H1 (cell line): ENCODE data around the gene ADGRG2. TPM values are rescaled to one million over a fixed set of nuclear protein-coding genes. Genes with fewer than 3 reads are reported as not detected.

Source experiments
- SRF ChIP-seq: IDR thresholded peaks from 2 replicates; pipeline ENCODE4 v1.6.1; 2011; ENCODE audit warnings: mild to moderate bottlenecking, low read depth, low read length, moderate library complexity
- polyA plus RNA-seq, 7 experiments: library from polyadenylated mRNA; depleted of rRNA in 3 of 7; stranded (reverse) in 5 of 7; unstranded in 2 of 7; fragments of >200 nt in 5 of 7; fragments of 200-250 nt in 2 of 7; gene quantifications; 1 replicate in 5 of 7; 2 replicates in 1 of 7; 4 replicates in 1 of 7; pipeline versions ENCODE4 v1.2.1 to v1.2.3, GENCODE V29; 2011 to 2013; ENCODE audit warnings: missing spikeins in 2 of 7, mixed read lengths in 2 of 7
- total RNA-seq: library from RNA; stranded (reverse); fragmentation: NEBNext Ultra II Directional; extraction: Animal tissue kit (Norgen Biotek cat#: 25700); gene quantifications from 2 replicates; pipeline ENCODE4 v1.2.1, GENCODE V29; 2021
- TF ChIP-seq, protein P1 (sequence below), 3 experiments: IDR thresholded peaks; 1 replicate in 2 of 3; 2 replicates in 1 of 3; pipeline versions ENCODE4 v1.5.1 to v1.6.1; 2011; ENCODE audit warnings: low read length in 3 of 3, mild to moderate bottlenecking in 3 of 3, inconsistent platforms in 2 of 3, low read depth in 1 of 3, moderate library complexity in 1 of 3; ENCODE audit not compliant: insufficient read depth in 1 of 3; ENCODE audit errors: control extremely low read depth in 1 of 3

The ADGRG2 gene
- total and polyA plus RNA-seq, 2 of the 8 experiments (the other 6 are each of a cell fraction or from before 2014, with no cell fraction given): 8.9 to 13.3 TPM

- TF ChIP-seq, protein P1, sequence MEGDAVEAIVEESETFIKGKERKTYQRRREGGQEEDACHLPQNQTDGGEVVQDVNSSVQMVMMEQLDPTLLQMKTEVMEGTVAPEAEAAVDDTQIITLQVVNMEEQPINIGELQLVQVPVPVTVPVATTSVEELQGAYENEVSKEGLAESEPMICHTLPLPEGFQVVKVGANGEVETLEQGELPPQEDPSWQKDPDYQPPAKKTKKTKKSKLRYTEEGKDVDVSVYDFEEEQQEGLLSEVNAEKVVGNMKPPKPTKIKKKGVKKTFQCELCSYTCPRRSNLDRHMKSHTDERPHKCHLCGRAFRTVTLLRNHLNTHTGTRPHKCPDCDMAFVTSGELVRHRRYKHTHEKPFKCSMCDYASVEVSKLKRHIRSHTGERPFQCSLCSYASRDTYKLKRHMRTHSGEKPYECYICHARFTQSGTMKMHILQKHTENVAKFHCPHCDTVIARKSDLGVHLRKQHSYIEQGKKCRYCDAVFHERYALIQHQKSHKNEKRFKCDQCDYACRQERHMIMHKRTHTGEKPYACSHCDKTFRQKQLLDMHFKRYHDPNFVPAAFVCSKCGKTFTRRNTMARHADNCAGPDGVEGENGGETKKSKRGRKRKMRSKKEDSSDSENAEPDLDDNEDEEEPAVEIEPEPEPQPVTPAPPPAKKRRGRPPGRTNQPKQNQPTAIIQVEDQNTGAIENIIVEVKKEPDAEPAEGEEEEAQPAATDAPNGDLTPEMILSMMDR (IDR thresholded peaks at IDR 0.05; ENCODE audit: control extremely low read depth in 1 of 3, insufficient read depth in 1 of 3, low read depth in 1 of 3, low read length in 3 of 3): no peak
- TF ChIP-seq SRF: no peak
- TF ChIP-seq, all 59 proteins: peak for 0
Measured at GRCh38 chrX:19094654-19095053, 27.6 kb downstream of the ADGRG2 start (continued).
